Measurements from ENCODE around the gene IL1B.

- no peak for TF ChIP-seq CTCF (IDR thresholded peaks at IDR 0.05)
- no peak for TF ChIP-seq POLR2A (IDR thresholded peaks at IDR 0.05)
Observed at GRCh38 chr2:112811276-112811831, 25.2 kb downstream of the IL1B start.
